OCI-LY1 (cell line): ENCODE data around the gene COQ5.

Experiments
- H2AFZ ChIP-seq: fragments of 200-600 bp; sonication (generic), shearing (Covaris generic); 2 replicates; pipeline ENCODE4 v1.6.0; 2014; ENCODE audit warnings: antibody characterized with exemption, mild to moderate bottlenecking, low read length
- H3F3A ChIP-seq: fragments of 200-600 bp; sonication (generic), shearing (Covaris generic); 2 replicates; pipeline ENCODE4 v1.6.0; 2014; ENCODE audit warnings: mild to moderate bottlenecking, antibody characterized with exemption, low read length, moderate library complexity; ENCODE audit not compliant: insufficient read depth
- H3K27ac ChIP-seq: fragments of 200-600 bp; sonication (generic); 2 replicates; pipeline ENCODE4 v1.5.1; 2014; ENCODE audit warnings: low read length, mixed run types, mild to moderate bottlenecking, low read depth; ENCODE audit not compliant: poor library complexity, severe bottlenecking
- H3K27me3 ChIP-seq: fragments of 200-600 bp; sonication (generic); 2 replicates; pipeline ENCODE4 v1.6.0; 2014; ENCODE audit warnings: antibody characterized with exemption, mild to moderate bottlenecking, low read length, moderate library complexity; ENCODE audit not compliant: insufficient read depth
- H3K36me3 ChIP-seq: fragments of 200-600 bp; sonication (generic); 2 replicates; pipeline ENCODE4 v1.6.1; 2014; ENCODE audit warnings: mild to moderate bottlenecking, antibody characterized with exemption, low read length, moderate library complexity, mixed read lengths; ENCODE audit not compliant: insufficient read depth
- H3K4me1 ChIP-seq: fragments of 200-600 bp; sonication (generic); 2 replicates; pipeline ENCODE4 v1.5.1; 2014; ENCODE audit warnings: mild to moderate bottlenecking, low read length, moderate library complexity; ENCODE audit not compliant: insufficient read depth, severe bottlenecking
- H3K4me2 ChIP-seq: fragments of 200-600 bp; sonication (generic), shearing (Covaris generic); 2 replicates; pipeline ENCODE4 v1.6.1; 2014; ENCODE audit warnings: low read length
- H3K4me3 ChIP-seq: fragments of 200-600 bp; sonication (generic); 2 replicates; pipeline ENCODE4 v1.5.1; 2014; ENCODE audit warnings: low read length, low read depth, mild to moderate bottlenecking, mixed read lengths; ENCODE audit not compliant: poor library complexity, severe bottlenecking
- H3K79me2 ChIP-seq: fragments of 200-600 bp; shearing (Covaris generic); 2 replicates; pipeline ENCODE4 v1.6.1; 2016; ENCODE audit warnings: mixed run types, low read length, mixed read lengths; ENCODE audit not compliant: insufficient read depth
- H3K9ac ChIP-seq: fragments of 200-600 bp; sonication (generic), shearing (Covaris generic); 2 replicates; pipeline ENCODE4 v1.6.1; 2014; ENCODE audit warnings: mild to moderate bottlenecking, low read length, mixed read lengths
- H3K9me2 ChIP-seq: fragments of 200-600 bp; sonication (generic), shearing (Covaris generic); 2 replicates; pipeline ENCODE4 v1.6.1; 2014; ENCODE audit warnings: low read depth, mild to moderate bottlenecking, low read length, mixed read lengths
- H3K9me3 ChIP-seq: fragments of 200-600 bp; shearing (Covaris generic); 2 replicates; pipeline ENCODE4 v1.6.1; 2014; ENCODE audit warnings: low read length, mixed read lengths
- H4K20me1 ChIP-seq: fragments of 200-600 bp; sonication (generic), shearing (Covaris generic); 2 replicates; pipeline ENCODE4 v1.6.0; 2016; ENCODE audit warnings: mild to moderate bottlenecking, low read length; ENCODE audit not compliant: insufficient read depth
- CTCF ChIP-seq: fragments of 200-600 bp; sonication (generic), shearing (Covaris generic); IDR thresholded peaks from 2 replicates; pipeline ENCODE4 v1.5.1; 2017; ENCODE audit warnings: mild to moderate bottlenecking, antibody characterized with exemption, low read length, moderate library complexity, mixed read lengths
- EZH2 ChIP-seq: fragments of 200-600 bp; sonication (generic), shearing (Covaris generic); IDR thresholded peaks from 2 replicates; pipeline ENCODE4 v1.8.0; 2017; ENCODE audit warnings: borderline replicate concordance, mixed run types, mild to moderate bottlenecking, antibody characterized with exemption, low read length, moderate library complexity, mixed read lengths

Gene COQ5

DNA sequence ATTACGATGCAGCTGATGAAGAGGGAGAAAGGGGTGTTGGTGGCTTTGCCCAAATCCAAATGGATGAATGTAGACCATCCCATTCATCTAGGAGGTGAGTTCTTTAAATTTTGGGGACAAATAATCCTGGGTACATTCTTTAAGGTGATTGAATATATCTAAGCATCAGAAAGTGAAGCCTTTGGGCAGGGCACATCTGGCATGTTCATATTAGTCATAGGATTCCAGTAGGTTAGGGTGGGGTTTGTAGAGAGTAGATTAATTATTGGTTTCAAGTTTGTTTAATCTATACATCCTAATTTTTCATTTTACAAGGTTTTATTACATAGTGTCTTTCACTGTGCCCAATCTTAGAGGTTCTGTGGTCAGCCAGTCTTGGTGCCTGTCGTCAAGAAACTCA, 28.6 kb upstream of the COQ5 start:
- TF ChIP-seq EZH2 (no peak), CTCF (no peak)
- H3K9ac ChIP-seq = no peak overlapping the region
- no peaks in the 10 kb centered on the region for H3K4me1 ChIP-seq
- no peaks in the 10 kb centered on the region for H3K79me2 ChIP-seq
- no peaks in the 10 kb centered on the region for H3K9me2 ChIP-seq
- H3K4me3 ChIP-seq = no peak overlapping the region
- no peaks in the 10 kb centered on the region for H4K20me1 ChIP-seq
- no peak overlapping the region for H3K27ac ChIP-seq
- H3K27me3 ChIP-seq = no peaks in the 10 kb centered on the region
- no peaks in the 10 kb centered on the region for H3F3A ChIP-seq
- H3K9me3 ChIP-seq = no peaks in the 10 kb centered on the region
- peaks cover 75% of the 10 kb centered on the region for H3K36me3 ChIP-seq
- no peak overlapping the region for H2AFZ ChIP-seq
- no peak overlapping the region for H3K4me2 ChIP-seq

GRCh38 chr12:120554678-120555077, 25.7 kb upstream of the COQ5 start:
- Histone ChIP-seq H3K9ac (no peak overlapping the region), H3K9me2 (no peaks in the 10 kb centered on the region), H3K27me3 (no peaks in the 10 kb centered on the region), H3F3A (no peaks in the 10 kb centered on the region), H3K27ac (no peak overlapping the region), H3K9me3 (no peaks in the 10 kb centered on the region), H3K36me3 (peaks cover 70% of the 10 kb centered on the region), H3K4me2 (no peak overlapping the region), H3K4me1 (no peaks in the 10 kb centered on the region), H3K4me3 (no peak overlapping the region), H3K79me2 (0 out of 2 replicates have a peak, but pooled peaks cover 5% of the 10 kb centered on the region), H2AFZ (no peak overlapping the region), H4K20me1 (no peaks in the 10 kb centered on the region)
- TF ChIP-seq CTCF (no peak), EZH2 (no peak)

GRCh38 chr12:120546050-120546386, 17.1 kb upstream of the COQ5 start:
- peaks cover 51% of the 10 kb centered on the region for H3K79me2 ChIP-seq
- H3K27me3 ChIP-seq = no peaks in the 10 kb centered on the region
- no peaks in the 10 kb centered on the region for H3F3A ChIP-seq
- H3K9me2 ChIP-seq = no peaks in the 10 kb centered on the region
- no peaks in the 10 kb centered on the region for H4K20me1 ChIP-seq
- H3K36me3 ChIP-seq = peaks cover 81% of the 10 kb centered on the region
- no peak overlapping the region for H3K4me2 ChIP-seq
- H3K9me3 ChIP-seq = no peaks in the 10 kb centered on the region
- H3K4me3 ChIP-seq = no peak overlapping the region
- H3K9ac ChIP-seq = no peak overlapping the region
- H3K27ac ChIP-seq = no peak overlapping the region
- TF ChIP-seq EZH2 (no peak), CTCF (no peak)
- H2AFZ ChIP-seq = no peak overlapping the region
- H3K4me1 ChIP-seq = no peaks in the 10 kb centered on the region
